ENCODE results near the gene GRIN2A. TPM values are rescaled to one million over a fixed set of nuclear protein-coding genes. Genes with fewer than 3 reads are reported as not detected.

GRIN2A gene
- total and polyA plus RNA-seq, 2 of the 13 experiments (the other 11 are each of a cell fraction or from before 2014, with no cell fraction given), result not detected

- no peak overlapping the region for H3K4me2 ChIP-seq (ENCODE audit: low read depth, low read length)
- H3K9me3 ChIP-seq (ENCODE audit: low read length), result no peaks in the 10 kb centered on the region
- TF ChIP-seq MTERF4 (CRISPR knock-in tag; IDR thresholded peaks at IDR 0.05) (no peak), DDIT3 (CRISPR knock-in tag; IDR thresholded peaks at IDR 0.05) (no peak), ZNF160 (CRISPR knock-in tag; IDR thresholded peaks at IDR 0.05) (no peak), ZNF629 (CRISPR knock-in tag; conservative IDR thresholded peaks at IDR 0.05) (no peak), CCDC6 (CRISPR knock-in tag; IDR thresholded peaks at IDR 0.05) (no peak), ZNF562 (CRISPR knock-in tag; IDR thresholded peaks at IDR 0.05; ENCODE audit: borderline replicate concordance) (no peak)
- no peaks in the 10 kb centered on the region for H3K79me2 ChIP-seq (ENCODE audit: insufficient read depth, low read length)
- H3K4me3 ChIP-seq (replicated peaks in 1 of 3; ENCODE audit: insufficient read depth in 1 of 3, low read depth in 2 of 3, low read length in 3 of 3), result no peak overlapping the region
- no peak overlapping the region for H3K27ac ChIP-seq (ENCODE audit: extremely low read length, insufficient read depth, low read length)
- peaks cover 0 to 12% of the 10 kb centered on the region in 2 experiments; a peak in 3 of 5 replicates for H3K27me3 ChIP-seq (ENCODE audit: control insufficient read depth in 1 of 2, insufficient read depth in 2 of 2, low read length in 2 of 2)
- H3K4me1 ChIP-seq (ENCODE audit: insufficient read depth, low read length), result no peaks in the 10 kb centered on the region
- H2AFZ ChIP-seq (ENCODE audit: low read length), result no peak overlapping the region
- ATAC-seq (no peak), FAIRE-seq (no peak), DNase-seq (ENCODE audit: low spot score) (no peak)
- in situ Hi-C loops (cut with HindIII; ENCODE audit: extremely low pct_ligation_motif_present, low pct_unique_long_range_greater_than_20kb), result no loop called here
- no peaks in the 10 kb centered on the region for H4K20me1 ChIP-seq (ENCODE audit: insufficient read depth, low read length)
- 8% methylated on average over 4 of the region's 4 CpGs for WGBS (ENCODE audit: low lambda C conversion rate)
- BruUV-seq (replicated peaks), result no TSS peak
- CTCF ChIA-PET (ENCODE audit: low intra/inter-chr PET ratio, low total read pairs), result no interaction called here
- POLR2A ChIA-PET, result no interaction called here
- intact Hi-C loops (cut with micrococcal nuclease; ENCODE audit: unreplicated experiment), result no loop called here
- H3K9ac ChIP-seq (ENCODE audit: insufficient read depth, low read depth, low read length), result no peak overlapping the region
- no peaks in the 10 kb centered on the region for H3K36me3 ChIP-seq (replicated peaks in 1 of 2; ENCODE audit: control insufficient read depth in 1 of 2, insufficient read depth in 2 of 2, low read length in 2 of 2)
These were observed 233.3 kb downstream of the GRIN2A start for GRCh38 chr16:9948933-9949332.

GRCh38 chr16:9946022-9946720, 236.1 kb downstream of the GRIN2A start:
- DNase-seq (ENCODE audit: low spot score) (no peak), FAIRE-seq (no peak), ATAC-seq (no peak)
- Histone ChIP-seq H2AFZ (ENCODE audit: low read length) (no peak overlapping the region), H3K79me2 (ENCODE audit: insufficient read depth, low read length) (no peaks in the 10 kb centered on the region), H3K4me1 (ENCODE audit: insufficient read depth, low read length) (no peaks in the 10 kb centered on the region), H3K27me3 (ENCODE audit: control insufficient read depth in 1 of 2, insufficient read depth in 2 of 2, low read length in 2 of 2) (no peaks in the 10 kb centered on the region; a peak in 1 of 5 replicates), H4K20me1 (ENCODE audit: insufficient read depth, low read length) (no peaks in the 10 kb centered on the region), H3K4me2 (ENCODE audit: low read depth, low read length) (no peak overlapping the region), H3K9ac (ENCODE audit: insufficient read depth, low read depth, low read length) (no peak overlapping the region), H3K4me3 (replicated peaks in 1 of 3; ENCODE audit: insufficient read depth in 1 of 3, low read depth in 2 of 3, low read length in 3 of 3) (no peak overlapping the region), H3K9me3 (ENCODE audit: low read length) (no peaks in the 10 kb centered on the region), H3K27ac (ENCODE audit: extremely low read length, insufficient read depth, low read length) (no peak overlapping the region), H3K36me3 (replicated peaks in 1 of 2; ENCODE audit: control insufficient read depth in 1 of 2, insufficient read depth in 2 of 2, low read length in 2 of 2) (no peaks in the 10 kb centered on the region)
- WGBS (ENCODE audit: low lambda C conversion rate), result 0% methylated on average over 2 of the region's 3 CpGs
- POLR2A ChIA-PET, result no interaction called here
- in situ Hi-C loops (cut with HindIII; ENCODE audit: extremely low pct_ligation_motif_present, low pct_unique_long_range_greater_than_20kb), result no loop called here
- CTCF ChIA-PET (ENCODE audit: low intra/inter-chr PET ratio, low total read pairs), result no interaction called here
- TF ChIP-seq ZBTB34 (CRISPR knock-in tag; IDR thresholded peaks at IDR 0.05) (no peak), SMC3 (IDR thresholded peaks at IDR 0.05; ENCODE audit: low read length) (peak; percentile 15; the same call in 1 of the 2 replicates), POLR2AphosphoS5 (IDR thresholded peaks at IDR 0.05; ENCODE audit: low read depth, low read length) (no peak), PPARG (CRISPR knock-in tag; conservative IDR thresholded peaks at IDR 0.05) (no peak), ARID5B (CRISPR knock-in tag; IDR thresholded peaks at IDR 0.05) (no peak)
- BruUV-seq (replicated peaks), result no TSS peak
- intact Hi-C loops (cut with micrococcal nuclease; ENCODE audit: unreplicated experiment), result no loop called here

Data from HepG2 (cell line).